ENCODE data around the gene FILIP1L. TPM values are rescaled to one million over a fixed set of nuclear protein-coding genes. Genes with fewer than 3 reads are reported as not detected.
"Not testable (repeated sequence)": the region's sequence is repeated elsewhere in the genome, so short reads cannot be mapped to it uniquely, and the experiment has no call there.

The FILIP1L gene
- polyA plus RNA-seq, 1 of the 3 experiments (the other 2 are of a cell fraction): 26.8 TPM

GRCh38 chr3:99843590-99844258, 270.6 kb downstream of the FILIP1L start (continued):
- no peak for TF ChIP-seq IRF3 (IDR thresholded peaks at IDR 0.05; ENCODE audit: low read depth, low read length)
- TF ChIP-seq POLR2AphosphoS5 (IDR thresholded peaks at IDR 0.05; ENCODE audit: low read depth, low read length): no peak
- TF ChIP-seq RCOR1 (IDR thresholded peaks at IDR 0.05; ENCODE audit: low read length): no peak
- no peak for TF ChIP-seq MXI1 (IDR thresholded peaks at IDR 0.05; ENCODE audit: low read depth, low read length)
- TF ChIP-seq JUND (IDR thresholded peaks at IDR 0.05): no peak

- DNase-seq: peak; percentile 37
- H3F3A ChIP-seq (replicated peaks; ENCODE audit: insufficient read depth): peaks cover 5% of the 10 kb centered on the region
- peak overlapping the region; percentile 11 to 32; a peak in 2 of 4 replicates for H3K27ac ChIP-seq (ENCODE audit: low read depth in 2 of 2, low read length in 1 of 2)
- no peak overlapping the region; the same call in 1 of the 2 replicates for H3K9ac ChIP-seq
- no peaks in the 10 kb centered on the region for H4K20me1 ChIP-seq (ENCODE audit: insufficient read depth)
- no peak overlapping the region; a peak in 1 of 4 replicates for H3K4me3 ChIP-seq (ENCODE audit: low read depth in 2 of 2, low read length in 1 of 2)
- H3K9me2 ChIP-seq: no peaks in the 10 kb centered on the region
- peaks cover 3 to 17% of the 10 kb centered on the region in 2 experiments for H3K36me3 ChIP-seq (replicated peaks in 1 of 2; ENCODE audit: control insufficient read depth in 1 of 2, insufficient read depth in 2 of 2, low read length in 1 of 2)
- H2AFZ ChIP-seq (ENCODE audit: low read depth): no peak overlapping the region
- H3K9me3 ChIP-seq: no peaks in the 10 kb centered on the region
- WGBS (ENCODE audit: low lambda C conversion rate): 48% methylated on average over 2 of the region's 2 CpGs
- H3K79me2 ChIP-seq (ENCODE audit: insufficient read depth): peaks cover 27% of the 10 kb centered on the region; the same call in 1 of the 2 replicates
- POLR2A ChIA-PET: no interaction called here
- CTCF ChIA-PET: interaction anchor here (0.6 to 8.8 kb wide), 55 partner anchors 10 to 908 kb away, joined by 3 to 132 read pairs (median 4); partner anchors contain the start of genes LNP1 and TBC1D23
- TF ChIP-seq RAD21 (IDR thresholded peaks at IDR 0.05; ENCODE audit: low read length) (peak; percentile 84), CHD2 (IDR thresholded peaks at IDR 0.05; ENCODE audit: low read length, partially characterized antibody) (no peak), TCF12 (IDR thresholded peaks at IDR 0.05) (peak; percentile 12; the same call in 1 of the 2 replicates), CTCF (IDR thresholded peaks at IDR 0.05) (peak; percentile 86), SMC3 (IDR thresholded peaks at IDR 0.05; ENCODE audit: low read depth, low read length) (peak; percentile 59), FOXM1 (IDR thresholded peaks at IDR 0.05; ENCODE audit: low read depth) (no peak), RCOR1 (IDR thresholded peaks at IDR 0.05; ENCODE audit: low read length) (no peak), NFIC (IDR thresholded peaks at IDR 0.05; ENCODE audit: borderline replicate concordance) (peak; percentile 5; the same call in 1 of the 2 replicates), PBX3 (IDR thresholded peaks at IDR 0.05) (0 out of 2 replicates have a peak, but pooled peaks have one; percentile 4)
- no peak overlapping the region for H3K4me2 ChIP-seq
- H3K27me3 ChIP-seq (ENCODE audit: insufficient read depth): no peaks in the 10 kb centered on the region
- H3K4me1 ChIP-seq (ENCODE audit: control insufficient read depth in 1 of 2, insufficient read depth in 2 of 2, low read depth in 1 of 2, low read length in 1 of 2): peaks cover 4 to 7% of the 10 kb centered on the region in 2 experiments; a peak in 2 of 4 replicates
Measured at GRCh38 chr3:99842826-99843589, 271.3 kb downstream of the FILIP1L start.

GRCh38 chr3:99841949-99842348, 272.4 kb downstream of the FILIP1L start:
- H3K79me2 ChIP-seq (ENCODE audit: insufficient read depth): peaks cover 19% of the 10 kb centered on the region; the same call in 1 of the 2 replicates
- CTCF ChIA-PET: interaction anchor here (0.9 to 8.8 kb wide), 4 partner anchors 10 to 414 kb away, joined by 3 to 132 read pairs (median 8); partner anchors contain the start of gene CMSS1
- H4K20me1 ChIP-seq (ENCODE audit: insufficient read depth); H3K4me3 ChIP-seq (ENCODE audit: low read depth in 2 of 2, low read length in 1 of 2); DNase-seq; H3K4me1 ChIP-seq (ENCODE audit: control insufficient read depth in 1 of 2, insufficient read depth in 2 of 2, low read depth in 1 of 2, low read length in 1 of 2); H2AFZ ChIP-seq (ENCODE audit: low read depth); H3K27me3 ChIP-seq (ENCODE audit: insufficient read depth); H3K36me3 ChIP-seq (replicated peaks in 1 of 2; ENCODE audit: control insufficient read depth in 1 of 2, insufficient read depth in 2 of 2, low read length in 1 of 2); H3K27ac ChIP-seq (ENCODE audit: low read depth in 2 of 2, low read length in 1 of 2); H3F3A ChIP-seq (replicated peaks; ENCODE audit: insufficient read depth); POLR2A ChIA-PET; H3K9ac ChIP-seq; H3K9me2 ChIP-seq; H3K4me2 ChIP-seq; H3K9me3 ChIP-seq: not testable (repeated sequence)
- WGBS (ENCODE audit: low lambda C conversion rate): 98% methylated on average over 4 of the region's 4 CpGs

Data from SK-N-SH (cell line).